ENCODE data around the gene COQ5.

Gene COQ5

GRCh38 chr12:120480211-120480610, 48.7 kb downstream of the COQ5 start:
- DNase-seq, result no peak

GRCh38 chr12:120479458-120479857, 49.5 kb downstream of the COQ5 start:
- DNase-seq, result no peak

GRCh38 chr12:120475643-120476042, 53.3 kb downstream of the COQ5 start:
- no peak for DNase-seq

- DNase-seq, result no peak
Observed at GRCh38 chr12:120474616-120474960, 54.4 kb downstream of the COQ5 start.

- no peak for DNase-seq
Observed at GRCh38 chr12:120473807-120474615, 54.9 kb downstream of the COQ5 start.

GRCh38 chr12:120472521-120472920, 56.4 kb downstream of the COQ5 start:
- DNase-seq, result no peak

- no peak for DNase-seq
Observed at GRCh38 chr12:120470150-120470784, 58.7 kb downstream of the COQ5 start.

- peak; percentile 88 for DNase-seq
Observed at GRCh38 chr12:120469450-120470149, 59.4 kb downstream of the COQ5 start, which contains the start of gene SRSF9. Gene SRSF9 (minus strand): TSS chr12:120469748. CDS start chr12:120469609, 139 bp downstream.

- DNase-seq, result no peak
Observed at GRCh38 chr12:120468821-120469449, 60.0 kb downstream of the COQ5 start.

- no peak for DNase-seq
Observed at GRCh38 chr12:120468325-120468820, 60.6 kb downstream of the COQ5 start.

GRCh38 chr12:120467439-120467838, 61.5 kb downstream of the COQ5 start:
- no peak for DNase-seq

- DNase-seq, result no peak
Observed at GRCh38 chr12:120466560-120467315, 62.2 kb downstream of the COQ5 start.

- DNase-seq, result no peak
Observed at GRCh38 chr12:120465756-120466155, 63.2 kb downstream of the COQ5 start.

GRCh38 chr12:120463712-120464111, 65.2 kb downstream of the COQ5 start:
- no peak for DNase-seq

- DNase-seq, result no peak
Observed at GRCh38 chr12:120462099-120462640, 66.8 kb downstream of the COQ5 start.

- no peak for DNase-seq
Observed at GRCh38 chr12:120460157-120460556, 68.8 kb downstream of the COQ5 start.

GRCh38 chr12:120457133-120457532, 71.8 kb downstream of the COQ5 start:
- DNase-seq, result no peak

GRCh38 chr12:120455302-120455701, 73.7 kb downstream of the COQ5 start:
- DNase-seq, result no peak

GRCh38 chr12:120453977-120454376, 75.0 kb downstream of the COQ5 start:
- DNase-seq, result no peak
